ENCODE data around the gene DNAH2. TPM values are rescaled to one million over a fixed set of nuclear protein-coding genes. Genes with fewer than 3 reads are reported as not detected.

Gene DNAH2
- total and polyA plus RNA-seq, 9 of the 15 experiments (the other 6 are each of a cell fraction or from before 2014, with no cell fraction given), result 0.03 TPM; not detected in 8

DNA sequence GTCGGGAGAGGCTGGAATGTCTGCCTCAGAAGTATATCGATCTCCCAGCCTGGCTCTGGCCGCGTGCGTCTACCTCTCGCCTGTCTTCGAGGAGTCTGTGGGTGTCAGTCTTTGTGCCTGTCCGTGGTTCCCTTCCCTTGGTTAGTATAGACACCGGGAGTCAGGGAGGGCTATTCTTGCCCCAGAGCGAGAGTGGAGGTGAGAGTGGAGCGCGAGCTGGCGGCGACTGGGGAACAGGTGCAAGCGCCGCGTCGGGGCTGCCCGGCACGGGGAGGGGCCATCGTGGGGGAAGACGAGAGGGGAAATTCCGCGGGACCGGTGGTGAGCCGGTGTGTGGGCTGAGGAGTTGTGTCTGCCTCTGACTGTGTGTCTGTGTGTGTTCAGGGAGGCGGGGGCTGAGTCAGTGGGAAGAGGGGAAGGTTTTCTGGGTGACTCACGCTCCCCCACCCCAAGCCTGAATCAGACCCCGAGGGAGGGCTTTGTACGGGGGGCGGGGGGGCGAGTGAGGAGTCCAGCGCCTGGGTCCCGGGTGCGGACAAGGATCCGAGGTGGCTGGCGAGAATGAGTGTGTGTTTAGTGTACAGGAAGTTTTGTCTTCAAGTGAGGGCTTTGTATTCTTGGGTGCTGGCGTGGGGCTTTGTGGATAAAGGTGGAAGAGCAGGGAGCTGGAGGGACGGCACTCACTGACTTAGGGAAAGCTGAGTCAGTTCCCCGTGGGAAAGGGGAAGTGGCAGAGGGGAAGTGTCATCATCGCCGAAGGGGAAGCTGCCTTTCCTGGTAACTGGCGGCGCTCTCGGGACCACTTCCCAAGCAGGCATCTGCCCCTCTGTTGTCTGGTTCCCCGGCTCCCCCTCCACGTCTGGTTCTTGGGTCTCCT lies 125.1 kb downstream of the DNAH2 start:
- peak overlapping the region; percentile 74 for H2AFZ ChIP-seq (ENCODE audit: low read depth, low read length)
- peak; percentile 3 for ATAC-seq
- H3K4me2 ChIP-seq (ENCODE audit: insufficient read depth, low read length), result peak overlapping the region; percentile 92
- ChIA-PET CTCF (ENCODE audit: low intra/inter-chr PET ratio) (interaction anchor here (1.1 kb wide), 1 partner anchor 20 kb away, joined by 4 read pairs; no protein-coding TSS in a partner anchor), POLR2A (interaction anchor here (0.5 to 1.5 kb wide), 11 partner anchors 7 to 436 kb away, joined by 3 to 9 read pairs (median 4); partner anchors contain the start of genes NAA38, TP53 and WRAP53)
- H3K27ac ChIP-seq (ENCODE audit: extremely low read depth, low read depth, low read length), result peak overlapping the region; percentile 99
- peaks cover 3% of the 10 kb centered on the region for H3K9me1 ChIP-seq (ENCODE audit: control insufficient read depth, insufficient read depth, low read length)
- peak; percentile 18 to 79 (median 38) for DNase-seq (ENCODE audit: extremely low read depth in 1 of 4, low spot score in 3 of 4)
- no peaks in the 10 kb centered on the region for H3K27me3 ChIP-seq (ENCODE audit: control insufficient read depth in 2 of 2, insufficient read depth in 2 of 2, low read length in 2 of 2)
- no peaks in the 10 kb centered on the region for H3K9me3 ChIP-seq (replicated peaks; ENCODE audit: control insufficient read depth, insufficient read depth, low read depth, low read length)
- H3K79me2 ChIP-seq (ENCODE audit: control insufficient read depth, insufficient read depth, low read length), result peaks cover 62% of the 10 kb centered on the region
- intact Hi-C loops (cut with micrococcal nuclease), result no loop called here
- peak overlapping the region; percentile 97 for H3K9ac ChIP-seq (ENCODE audit: insufficient read depth in 1 of 2, low read depth in 2 of 2, low read length in 2 of 2)
- H4K20me1 ChIP-seq (replicated peaks; ENCODE audit: control insufficient read depth, insufficient read depth, low read length), result peaks cover 4% of the 10 kb centered on the region
- TSS peak; percentile 28 for BruUV-seq (replicated peaks)
- in situ Hi-C loops (cut with MboI), result no loop called here
- peaks cover 32% of the 10 kb centered on the region; the same call in 2 of the 3 replicates for H3K36me3 ChIP-seq (ENCODE audit: control insufficient read depth, insufficient read depth, low read length)
- WGBS (ENCODE audit: insufficient coverage, low coverage, missing lambda C conversion rate), result under 1% methylated on average over 22 of the region's 47 CpGs
- H3K4me1 ChIP-seq (replicated peaks in 1 of 2; ENCODE audit: control insufficient read depth in 2 of 2, insufficient read depth in 2 of 2, low read length in 2 of 2), result peaks cover 31 to 56% of the 10 kb centered on the region in 2 experiments
- FAIRE-seq, result peak; percentile 48
- H3K4me3 ChIP-seq, result peak overlapping the region; percentile 76
- TF ChIP-seq MEF2D (tag; conservative IDR thresholded peaks at IDR 0.05; ENCODE audit: low read depth) (no peak), TEAD4 (IDR thresholded peaks at IDR 0.05; ENCODE audit: low read length) (no peak; the same call in 1 of the 2 replicates), TEAD4 (CRISPR knock-in tag; IDR thresholded peaks at IDR 0.05; ENCODE audit: borderline replicate concordance) (no peak), RBM17 (IDR thresholded peaks at IDR 0.05; ENCODE audit: borderline replicate concordance, low read depth, low read length) (no peak), FIP1L1 (IDR thresholded peaks at IDR 0.05; ENCODE audit: low read depth, low read length, poor library complexity, severe bottlenecking) (no peak), FOXK1 (CRISPR knock-in tag; IDR thresholded peaks at IDR 0.05; ENCODE audit: borderline replicate concordance) (no peak), CREM (IDR thresholded peaks at IDR 0.05; ENCODE audit: low read depth) (peak; percentile 35), JUN (IDR thresholded peaks at IDR 0.05; ENCODE audit: borderline replicate concordance, low read depth, low read length) (peak; percentile 24; the same call in 1 of the 2 replicates), JUN (CRISPR knock-in tag; IDR thresholded peaks at IDR 0.05; ENCODE audit: borderline replicate concordance) (no peak), ZKSCAN8 (CRISPR knock-in tag; IDR thresholded peaks at IDR 0.05) (no peak), NCOA1 (IDR thresholded peaks at IDR 0.05; ENCODE audit: low read depth) (no peak; the same call in 1 of the 2 replicates), SMARCA4 (IDR thresholded peaks at IDR 0.05) (peak; percentile 69), CBX8 (IDR thresholded peaks at IDR 0.05; ENCODE audit: borderline replicate concordance, extremely low read depth, low read depth, low read length, poor library complexity, severe bottlenecking) (no peak), RAD21 (CRISPR knock-in tag; conservative IDR thresholded peaks at IDR 0.05 in 1 of 2, IDR thresholded peaks at IDR 0.05 in 1 of 2) (no peak), ASH1L (IDR thresholded peaks at IDR 0.05; ENCODE audit: borderline replicate concordance, low read depth, partially characterized antibody) (no peak), ZNF121 (CRISPR knock-in tag; conservative IDR thresholded peaks at IDR 0.05) (no peak)
- TF ChIP-seq, protein P1, sequence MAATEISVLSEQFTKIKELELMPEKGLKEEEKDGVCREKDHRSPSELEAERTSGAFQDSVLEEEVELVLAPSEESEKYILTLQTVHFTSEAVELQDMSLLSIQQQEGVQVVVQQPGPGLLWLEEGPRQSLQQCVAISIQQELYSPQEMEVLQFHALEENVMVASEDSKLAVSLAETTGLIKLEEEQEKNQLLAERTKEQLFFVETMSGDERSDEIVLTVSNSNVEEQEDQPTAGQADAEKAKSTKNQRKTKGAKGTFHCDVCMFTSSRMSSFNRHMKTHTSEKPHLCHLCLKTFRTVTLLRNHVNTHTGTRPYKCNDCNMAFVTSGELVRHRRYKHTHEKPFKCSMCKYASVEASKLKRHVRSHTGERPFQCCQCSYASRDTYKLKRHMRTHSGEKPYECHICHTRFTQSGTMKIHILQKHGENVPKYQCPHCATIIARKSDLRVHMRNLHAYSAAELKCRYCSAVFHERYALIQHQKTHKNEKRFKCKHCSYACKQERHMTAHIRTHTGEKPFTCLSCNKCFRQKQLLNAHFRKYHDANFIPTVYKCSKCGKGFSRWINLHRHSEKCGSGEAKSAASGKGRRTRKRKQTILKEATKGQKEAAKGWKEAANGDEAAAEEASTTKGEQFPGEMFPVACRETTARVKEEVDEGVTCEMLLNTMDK (IDR thresholded peaks at IDR 0.05; ENCODE audit: borderline replicate concordance, insufficient read depth, low read depth, low read length, poor library complexity, severe bottlenecking), result no peak
- TF ChIP-seq, protein P2, sequence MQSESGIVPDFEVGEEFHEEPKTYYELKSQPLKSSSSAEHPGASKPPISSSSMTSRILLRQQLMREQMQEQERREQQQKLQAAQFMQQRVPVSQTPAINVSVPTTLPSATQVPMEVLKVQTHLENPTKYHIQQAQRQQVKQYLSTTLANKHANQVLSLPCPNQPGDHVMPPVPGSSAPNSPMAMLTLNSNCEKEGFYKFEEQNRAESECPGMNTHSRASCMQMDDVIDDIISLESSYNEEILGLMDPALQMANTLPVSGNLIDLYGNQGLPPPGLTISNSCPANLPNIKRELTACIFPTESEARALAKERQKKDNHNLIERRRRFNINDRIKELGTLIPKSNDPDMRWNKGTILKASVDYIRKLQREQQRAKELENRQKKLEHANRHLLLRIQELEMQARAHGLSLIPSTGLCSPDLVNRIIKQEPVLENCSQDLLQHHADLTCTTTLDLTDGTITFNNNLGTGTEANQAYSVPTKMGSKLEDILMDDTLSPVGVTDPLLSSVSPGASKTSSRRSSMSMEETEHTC (IDR thresholded peaks at IDR 0.05), result no peak

Data from K562 (cell line).